Mesendoderm (in vitro differentiated cells): ENCODE results near the gene MDGA2.

ENCODE experiments used
- DNase-seq: peaks from one replicate; pipeline ENCODE4 v3.0.0; 2013
- H2AK5ac ChIP-seq: 2 replicates; pipeline ENCODE4 v1.6.1; 2013; ENCODE audit warnings: low read length, inconsistent platforms
- H2BK120ac ChIP-seq: 2 replicates; pipeline ENCODE4 v1.6.1; 2013; ENCODE audit warnings: low read depth, mild to moderate bottlenecking, low read length, moderate library complexity, mixed read lengths
- H2BK15ac ChIP-seq: replicated peaks from 2 replicates; pipeline ENCODE4 v1.6.1; 2013; ENCODE audit warnings: low read depth, mild to moderate bottlenecking, moderate library complexity
- H2BK5ac ChIP-seq: 2 replicates; pipeline ENCODE4 v1.6.1; 2013; ENCODE audit warnings: low read length, inconsistent platforms
- H3K18ac ChIP-seq: 2 replicates; pipeline ENCODE4 v1.6.1; 2013; ENCODE audit warnings: mild to moderate bottlenecking, low read length, mixed read lengths
- H3K23ac ChIP-seq: one replicate; pipeline ENCODE4 v1.6.1; 2013; ENCODE audit warnings: low read length
- H3K27ac ChIP-seq: 2 replicates; pipeline ENCODE4 v1.5.1; 2013; ENCODE audit warnings: low read depth, mild to moderate bottlenecking, inconsistent platforms, low read length, moderate library complexity
- H3K27me3 ChIP-seq: 2 replicates; pipeline ENCODE4 v1.6.1; 2013; ENCODE audit warnings: low read length, control low read depth, mild to moderate bottlenecking, inconsistent platforms; ENCODE audit not compliant: insufficient read depth, poor library complexity
- H3K36me3 ChIP-seq: 2 replicates; pipeline ENCODE4 v1.6.1; 2013; ENCODE audit warnings: low read length, inconsistent platforms; ENCODE audit not compliant: control insufficient read depth, insufficient read depth
- H3K4ac ChIP-seq: one replicate; pipeline ENCODE4 v1.6.1; 2013; ENCODE audit warnings: low read depth, mild to moderate bottlenecking, low read length, moderate library complexity
- H3K4me1 ChIP-seq: 2 replicates; pipeline ENCODE4 v1.6.1; 2013; ENCODE audit warnings: low read depth, low read length, inconsistent platforms; ENCODE audit not compliant: control insufficient read depth
- H3K4me2 ChIP-seq: 2 replicates; pipeline ENCODE4 v1.6.1; 2013; ENCODE audit warnings: low read length
- H3K4me3 ChIP-seq: 2 replicates; pipeline ENCODE4 v1.5.1; 2013; ENCODE audit warnings: mild to moderate bottlenecking, low read length
- H3K56ac ChIP-seq: one replicate; pipeline ENCODE4 v1.6.1; 2013; ENCODE audit warnings: low read length
- H3K79me1 ChIP-seq: 2 replicates; pipeline ENCODE4 v1.6.1; 2013; ENCODE audit warnings: low read length, inconsistent platforms
- H3K79me2 ChIP-seq: 2 replicates; pipeline ENCODE4 v1.6.1; 2013; ENCODE audit warnings: mild to moderate bottlenecking, low read length; ENCODE audit not compliant: control insufficient read depth, insufficient read depth
- H3K9ac ChIP-seq: 2 replicates; pipeline ENCODE4 v1.6.1; 2013; ENCODE audit warnings: low read length, inconsistent platforms
- H4K5ac ChIP-seq: one replicate; pipeline ENCODE4 v1.6.1; 2013; ENCODE audit warnings: low read length
- H4K8ac ChIP-seq: one replicate; pipeline ENCODE4 v1.6.1; 2013; ENCODE audit warnings: low read depth, mild to moderate bottlenecking, control low read depth, low read length, moderate library complexity
- WGBS: extraction: QIAGEN DNeasy Blood & Tissue Kit; methylation state at CpG from one replicate; pipeline ENCODE4 v1.1.7; 2013; ENCODE audit warnings: low lambda C conversion rate, missing lambda C conversion rate; ENCODE audit not compliant: insufficient coverage; ENCODE audit errors: extremely low coverage; 5-methylcytosine and 5-hydroxymethylcytosine counted together

The MDGA2 gene

GRCh38 chr14:47220096-47220495 lies 455.3 kb downstream of the MDGA2 start:
- H3K9ac ChIP-seq = no peak overlapping the region
- no peak overlapping the region for H4K5ac ChIP-seq
- no peak overlapping the region for H3K4ac ChIP-seq
- no peaks in the 10 kb centered on the region for H3K79me1 ChIP-seq
- H2AK5ac ChIP-seq = no peak overlapping the region
- H3K4me2 ChIP-seq = no peak overlapping the region
- no peak overlapping the region for H2BK5ac ChIP-seq
- H3K56ac ChIP-seq = no peak overlapping the region
- H3K27me3 ChIP-seq = no peaks in the 10 kb centered on the region
- no peaks in the 10 kb centered on the region for H3K79me2 ChIP-seq
- no peak overlapping the region for H3K23ac ChIP-seq
- DNase-seq = no peak
- no peaks in the 10 kb centered on the region for H3K4me1 ChIP-seq
- no CpG with 5 or more reads among the region's 2 CpGs for WGBS
- H2BK120ac ChIP-seq = no peak overlapping the region
- H3K27ac ChIP-seq = no peak overlapping the region
- H2BK15ac ChIP-seq = no peak overlapping the region
- H3K36me3 ChIP-seq = no peaks in the 10 kb centered on the region
- no peak overlapping the region for H3K4me3 ChIP-seq
- peak overlapping the region; percentile 51 for H3K18ac ChIP-seq
- H4K8ac ChIP-seq = no peak overlapping the region

GRCh38 chr14:47211263-47211662 lies 464.1 kb downstream of the MDGA2 start:
- no peaks in the 10 kb centered on the region for H3K4me1 ChIP-seq
- H3K4me3 ChIP-seq = no peak overlapping the region
- no peak overlapping the region for H2BK120ac ChIP-seq
- no peak overlapping the region for H3K9ac ChIP-seq
- WGBS = no CpG with 5 or more reads among the region's 1 CpG
- H3K79me2 ChIP-seq = no peaks in the 10 kb centered on the region
- H3K27me3 ChIP-seq = no peaks in the 10 kb centered on the region
- peak; percentile 30 for DNase-seq
- no peak overlapping the region for H3K18ac ChIP-seq
- H3K27ac ChIP-seq = no peak overlapping the region
- H3K56ac ChIP-seq = no peak overlapping the region
- H2AK5ac ChIP-seq = no peak overlapping the region
- no peak overlapping the region for H2BK15ac ChIP-seq
- no peak overlapping the region for H4K5ac ChIP-seq
- H3K23ac ChIP-seq = no peak overlapping the region
- H2BK5ac ChIP-seq = no peak overlapping the region
- no peak overlapping the region for H3K4ac ChIP-seq
- H3K4me2 ChIP-seq = no peak overlapping the region
- no peaks in the 10 kb centered on the region for H3K36me3 ChIP-seq
- no peak overlapping the region for H4K8ac ChIP-seq
- no peaks in the 10 kb centered on the region for H3K79me1 ChIP-seq

DNA sequence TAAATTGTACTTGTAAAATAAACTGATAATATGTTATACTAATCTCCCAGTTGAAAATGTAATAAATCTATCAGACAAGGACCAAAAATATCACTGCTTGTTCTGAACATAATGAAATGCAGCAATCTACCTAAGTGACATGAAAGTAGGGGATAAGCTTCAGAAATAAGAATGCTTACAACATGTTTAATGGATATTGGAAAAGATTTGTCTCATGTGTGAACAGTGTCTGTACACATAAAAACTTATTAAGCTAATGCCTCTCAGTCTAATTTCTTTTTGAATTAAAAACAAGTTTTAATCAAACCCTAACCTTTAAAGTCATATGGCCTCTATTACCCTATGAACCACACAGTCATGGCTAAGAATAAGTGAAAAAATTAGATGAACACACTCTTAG lies 465.3 kb downstream of the MDGA2 start:
- DNase-seq = no peak
- H3K27ac ChIP-seq = no peak overlapping the region

DNA sequence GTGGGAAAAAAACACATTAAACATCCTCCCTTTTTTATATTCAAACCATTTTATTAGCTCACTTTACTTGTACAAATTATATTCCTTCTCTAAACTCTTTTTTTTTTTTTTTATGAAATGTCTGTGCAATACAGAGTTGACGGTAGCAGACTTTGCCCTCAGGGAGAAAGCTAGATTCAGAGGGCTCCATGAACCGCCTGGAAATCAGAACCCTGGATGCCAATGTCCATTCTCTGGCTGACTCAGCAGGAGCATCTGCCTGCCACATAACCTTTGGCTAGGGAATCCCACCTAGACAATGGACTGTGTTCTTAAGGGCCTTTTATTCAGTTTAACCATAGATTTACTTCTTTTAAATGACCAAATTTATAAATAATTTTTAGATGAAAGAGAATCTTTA lies 467.0 kb downstream of the MDGA2 start:
- Histone ChIP-seq H3K18ac (no peak overlapping the region), H3K79me2 (no peaks in the 10 kb centered on the region), H3K56ac (no peak overlapping the region), H3K9ac (no peak overlapping the region), H3K4me2 (no peak overlapping the region), H3K27me3 (no peaks in the 10 kb centered on the region), H4K8ac (no peak overlapping the region), H2BK120ac (no peak overlapping the region), H2BK15ac (no peak overlapping the region), H3K23ac (no peak overlapping the region), H3K4ac (no peak overlapping the region), H3K4me3 (no peak overlapping the region), H4K5ac (no peak overlapping the region), H3K4me1 (no peaks in the 10 kb centered on the region), H2AK5ac (no peak overlapping the region), H3K27ac (no peak overlapping the region), H3K36me3 (no peaks in the 10 kb centered on the region), H3K79me1 (no peaks in the 10 kb centered on the region), H2BK5ac (no peak overlapping the region)
- no CpG with 5 or more reads among the region's 2 CpGs for WGBS
- DNase-seq = no peak

More for the DNA sequence above, 465.3 kb downstream of the MDGA2 start:
- Histone ChIP-seq H3K4me3 (no peak overlapping the region), H3K4me1 (no peaks in the 10 kb centered on the region), H3K4me2 (no peak overlapping the region), H4K5ac (no peak overlapping the region), H3K4ac (no peak overlapping the region), H3K79me1 (no peaks in the 10 kb centered on the region), H2BK5ac (no peak overlapping the region), H4K8ac (no peak overlapping the region), H3K27me3 (no peaks in the 10 kb centered on the region), H3K18ac (no peak overlapping the region), H3K23ac (no peak overlapping the region), H2BK120ac (no peak overlapping the region), H3K9ac (no peak overlapping the region), H2BK15ac (no peak overlapping the region), H3K79me2 (no peaks in the 10 kb centered on the region), H3K56ac (no peak overlapping the region), H2AK5ac (no peak overlapping the region), H3K36me3 (no peaks in the 10 kb centered on the region)

DNA sequence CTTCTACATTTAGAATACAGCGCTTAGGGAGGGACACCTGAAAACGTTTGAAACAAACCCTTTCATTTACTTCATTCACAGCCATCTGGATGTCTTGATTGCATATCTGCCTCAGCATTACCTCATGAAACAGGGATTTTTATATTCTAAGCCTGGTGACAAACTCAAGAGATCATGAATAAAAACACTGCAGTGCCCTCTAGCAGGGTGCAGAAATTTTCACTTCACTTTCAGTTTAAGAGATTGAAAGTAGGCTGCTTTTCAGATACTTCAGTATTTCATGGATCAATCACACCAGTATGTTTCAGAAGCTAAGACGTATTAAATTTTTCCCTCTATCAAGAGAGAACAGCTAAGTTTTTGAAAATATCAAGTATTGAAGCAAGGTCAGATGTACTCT lies 467.8 kb downstream of the MDGA2 start:
- no peak overlapping the region for H3K4me3 ChIP-seq

DNA sequence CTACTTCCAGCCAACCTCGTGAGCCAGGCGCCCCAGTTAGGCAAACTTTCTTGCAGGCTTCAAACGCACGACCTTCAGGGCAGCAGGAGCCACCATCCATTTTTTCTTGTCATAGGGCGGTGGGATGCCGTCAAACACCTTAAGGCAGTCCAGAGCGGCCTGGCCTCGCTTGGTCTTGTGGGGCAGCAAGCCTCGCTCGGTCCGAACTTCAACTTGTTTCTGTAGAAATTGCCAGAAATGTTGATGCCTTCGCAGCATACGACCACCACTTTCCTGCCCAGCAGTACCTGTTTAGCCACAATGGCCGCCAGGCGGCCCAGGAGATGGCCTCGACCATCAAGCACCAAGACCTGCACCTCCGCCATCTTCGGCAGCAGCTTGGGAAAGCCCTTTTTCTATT lies 474.7 kb downstream of the MDGA2 start:
- WGBS = no CpG with 5 or more reads among the region's 18 CpGs

More for the DNA sequence above, 467.8 kb downstream of the MDGA2 start:
- Histone ChIP-seq H3K18ac (no peak overlapping the region), H3K56ac (no peak overlapping the region), H3K27ac (no peak overlapping the region), H3K9ac (no peak overlapping the region), H2BK15ac (no peak overlapping the region), H2AK5ac (no peak overlapping the region), H3K4ac (no peak overlapping the region), H2BK120ac (no peak overlapping the region), H3K23ac (no peak overlapping the region), H3K4me1 (no peaks in the 10 kb centered on the region), H4K8ac (no peak overlapping the region), H2BK5ac (no peak overlapping the region), H4K5ac (no peak overlapping the region), H3K27me3 (no peaks in the 10 kb centered on the region), H3K79me1 (no peaks in the 10 kb centered on the region), H3K79me2 (no peaks in the 10 kb centered on the region), H3K4me2 (no peak overlapping the region), H3K36me3 (no peaks in the 10 kb centered on the region)
- peak; percentile 30 for DNase-seq
- no CpG with 5 or more reads among the region's 3 CpGs for WGBS

More for the DNA sequence above, 474.7 kb downstream of the MDGA2 start:
- Histone ChIP-seq H2AK5ac (no peak overlapping the region), H4K5ac (no peak overlapping the region), H3K27me3 (no peaks in the 10 kb centered on the region), H3K56ac (no peak overlapping the region), H4K8ac (no peak overlapping the region), H2BK5ac (no peak overlapping the region), H3K79me1 (no peaks in the 10 kb centered on the region), H3K9ac (no peak overlapping the region), H3K4ac (no peak overlapping the region), H2BK15ac (no peak overlapping the region), H3K4me1 (no peaks in the 10 kb centered on the region), H3K27ac (no peak overlapping the region), H3K18ac (no peak overlapping the region), H3K4me3 (no peak overlapping the region), H3K4me2 (no peak overlapping the region), H2BK120ac (no peak overlapping the region), H3K79me2 (no peaks in the 10 kb centered on the region), H3K23ac (no peak overlapping the region), H3K36me3 (no peaks in the 10 kb centered on the region)
- no peak for DNase-seq
